ENCODE data around the gene FUOM. TPM values are rescaled to one million over a fixed set of nuclear protein-coding genes. Genes with fewer than 3 reads are reported as not detected.

Gene FUOM
- total and polyA plus RNA-seq, 2 of the 8 experiments (the other 6 are each of a cell fraction or from before 2014, with no cell fraction given) = 22.0 to 30.4 TPM

- Histone ChIP-seq H3K4ac (replicated peaks; ENCODE audit: insufficient read length, low read depth, low read length) (no peak overlapping the region), H2AFZ (ENCODE audit: low read length) (no peak overlapping the region), H3K9me3 (ENCODE audit: insufficient read depth in 2 of 2, low read depth in 1 of 2, low read length in 1 of 2) (no peaks in the 10 kb centered on the region), H3K4me2 (ENCODE audit: insufficient read depth in 1 of 2, low read depth in 2 of 2, low read length in 2 of 2) (no peak overlapping the region), H4K20me1 (replicated peaks in 1 of 2; ENCODE audit: control insufficient read depth in 1 of 2, insufficient read depth in 2 of 2, low read length in 2 of 2) (peaks cover 7 to 16% of the 10 kb centered on the region in 2 experiments), H3K4me3 (ENCODE audit: extremely low read depth in 1 of 4, insufficient read depth in 2 of 4, low read depth in 3 of 4, low read length in 4 of 4) (no peak overlapping the region), H4K91ac (replicated peaks; ENCODE audit: insufficient read length, low read length) (no peak overlapping the region), H3K23ac (ENCODE audit: insufficient read length) (no peak overlapping the region), H2BK15ac (ENCODE audit: low read length) (no peak overlapping the region), H2BK20ac (ENCODE audit: low read length) (no peak overlapping the region), H4K8ac (ENCODE audit: extremely low read depth, insufficient read depth, low read length) (no peak overlapping the region), H3K9ac (replicated peaks in 1 of 4; ENCODE audit: extremely low read depth in 1 of 4, low read depth in 3 of 4, low read length in 3 of 4) (no peak overlapping the region), H2BK12ac (ENCODE audit: low read depth, low read length) (no peak overlapping the region), H3K36me3 (ENCODE audit: control insufficient read depth in 2 of 4, insufficient read depth in 4 of 4, low read length in 3 of 4) (peaks cover 4 to 16% (median 12%) of the 10 kb centered on the region in 4 experiments), H3K79me1 (ENCODE audit: low read depth, low read length) (no peaks in the 10 kb centered on the region; the same call in 1 of the 2 replicates), H3K56ac (replicated peaks; ENCODE audit: insufficient read length, low read depth, low read length) (no peak overlapping the region), H3K23me2 (ENCODE audit: low read depth, low read length) (peaks cover 6% of the 10 kb centered on the region; the same call in 1 of the 2 replicates), H3K14ac (ENCODE audit: insufficient read length) (no peak overlapping the region), H3K27me3 (replicated peaks in 1 of 4; ENCODE audit: control insufficient read depth in 3 of 4, extremely low read depth in 1 of 4, insufficient read depth in 3 of 4, low read length in 3 of 4) (peaks cover 0 to 19% (median 7%) of the 10 kb centered on the region in 4 experiments; a peak in 5 of 7 replicates), H2BK120ac (replicated peaks; ENCODE audit: low read depth, low read length) (no peak overlapping the region), H3K18ac (ENCODE audit: extremely low read depth, low read length) (no peak overlapping the region), H3K79me2 (ENCODE audit: control insufficient read depth in 1 of 2, insufficient read depth in 2 of 2, low read length in 2 of 2) (no peaks in the 10 kb centered on the region), H3K4me1 (replicated peaks in 1 of 4; ENCODE audit: control insufficient read depth in 3 of 4, insufficient read depth in 4 of 4, low read length in 3 of 4) (peaks cover 0 to 6% (median 3%) of the 10 kb centered on the region in 4 experiments; a peak in 3 of 7 replicates), H3K27ac (ENCODE audit: low read depth, low read length) (no peak overlapping the region), H2BK5ac (ENCODE audit: low read depth, low read length) (no peak overlapping the region), H4K5ac (ENCODE audit: insufficient read length, low read depth, low read length) (no peak overlapping the region), H2AK5ac (ENCODE audit: low read depth, low read length) (no peak overlapping the region)
- POLR2A ChIA-PET (ENCODE audit: partially characterized antibody) = interaction anchor here (1.8 to 5.0 kb wide), 4 partner anchors 11 to 36 kb away, joined by 5 to 38 read pairs (median 8); partner anchors contain the start of gene PRAP1
- TF ChIP-seq YY1 (IDR thresholded peaks at IDR 0.05; ENCODE audit: low read depth, low read length) (no peak), NRF1 (IDR thresholded peaks at IDR 0.05; ENCODE audit: low read depth, low read length) (no peak), JUN (IDR thresholded peaks at IDR 0.05; ENCODE audit: low read depth, low read length) (no peak), CREB1 (IDR thresholded peaks at IDR 0.05) (no peak)
- CTCF ChIA-PET (ENCODE audit: partially characterized antibody) = interaction anchor here (0.7 to 2.1 kb wide), 3 partner anchors 30 to 53 kb away, joined by 3 to 9 read pairs (median 3); no protein-coding TSS in a partner anchor
- 88% methylated on average over 6 of the region's 6 CpGs; no CpG with 5 or more reads in 1 of the 2 experiments for WGBS, 2 experiments (ENCODE audit: extremely low coverage in 1 of 2, insufficient coverage in 1 of 2, insufficient read length in 1 of 2, insufficient replicate concordance in 2 of 2, low coverage in 1 of 2, low lambda C conversion rate in 2 of 2, missing lambda C conversion rate in 1 of 2)
- no peak for DNase-seq (ENCODE audit: low read depth in 1 of 2, low spot score in 2 of 2)
- FAIRE-seq = no peak
Observed at GRCh38 chr10:133359554-133359971, 1.7 kb upstream of the FUOM start.
